ENCODE results near the gene MED25. TPM values are rescaled to one million over a fixed set of nuclear protein-coding genes. Genes with fewer than 3 reads are reported as not detected.

Gene MED25
- total RNA-seq, 1 donor from 2014 or later: 88.8 TPM

DNA sequence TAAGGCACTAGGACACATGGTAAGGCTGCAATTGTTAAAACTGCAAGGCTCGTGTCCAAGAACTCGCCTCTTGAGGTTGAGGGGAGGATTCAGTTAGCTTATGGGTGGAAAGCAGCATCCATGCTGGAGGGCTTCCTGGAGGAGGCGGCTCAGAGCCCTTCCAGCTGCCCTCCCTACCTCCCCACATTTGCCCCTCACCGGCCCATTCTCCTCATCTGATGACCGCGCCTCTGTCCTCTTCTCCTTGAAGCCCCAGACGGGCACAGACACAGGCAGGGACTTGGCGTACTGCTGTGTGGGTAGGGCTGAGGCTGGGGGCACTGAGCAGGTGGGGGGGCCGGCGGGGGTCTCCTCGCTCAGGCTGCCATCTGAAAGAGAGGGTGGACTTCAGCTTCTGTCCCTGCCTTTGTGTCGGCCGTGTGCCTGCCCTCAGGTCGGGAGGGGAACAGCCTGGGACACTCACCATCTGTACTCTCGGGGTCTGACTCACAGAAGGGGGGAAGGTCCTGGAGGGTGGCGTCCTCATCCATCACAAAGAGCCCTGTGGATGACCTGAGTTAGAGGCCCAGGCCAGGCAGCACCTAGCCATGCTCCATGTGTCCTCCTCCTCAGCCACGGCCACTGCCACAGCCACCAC lies 53.4 kb downstream of the MED25 start:
- DNase-seq: no peak
- H3K9me3 Mint-ChIP-seq: no peaks in the 10 kb centered on the region
- ChIA-PET POLR2A (interaction anchor here (0.6 kb wide), 1 partner anchor 402 kb away, joined by 3 read pairs; no protein-coding TSS in a partner anchor), CTCF (no interaction called here)
- ATAC-seq (ENCODE audit: low read depth): no peak
- intact Hi-C loops (cut with micrococcal nuclease): loop anchor here (10.0 kb wide), 2 partner anchors 757 to 877 kb away; partner anchors contain the start of genes C19orf73, GYS1, LIN7B and PPFIA3
- H3K27ac Mint-ChIP-seq: no peak overlapping the region
- H3K4me1 Mint-ChIP-seq: peaks cover 32% of the 10 kb centered on the region
- H3K4me3 Mint-ChIP-seq: no peak overlapping the region
- H3K27me3 Mint-ChIP-seq: no peaks in the 10 kb centered on the region
- TF ChIP-seq, protein P1, sequence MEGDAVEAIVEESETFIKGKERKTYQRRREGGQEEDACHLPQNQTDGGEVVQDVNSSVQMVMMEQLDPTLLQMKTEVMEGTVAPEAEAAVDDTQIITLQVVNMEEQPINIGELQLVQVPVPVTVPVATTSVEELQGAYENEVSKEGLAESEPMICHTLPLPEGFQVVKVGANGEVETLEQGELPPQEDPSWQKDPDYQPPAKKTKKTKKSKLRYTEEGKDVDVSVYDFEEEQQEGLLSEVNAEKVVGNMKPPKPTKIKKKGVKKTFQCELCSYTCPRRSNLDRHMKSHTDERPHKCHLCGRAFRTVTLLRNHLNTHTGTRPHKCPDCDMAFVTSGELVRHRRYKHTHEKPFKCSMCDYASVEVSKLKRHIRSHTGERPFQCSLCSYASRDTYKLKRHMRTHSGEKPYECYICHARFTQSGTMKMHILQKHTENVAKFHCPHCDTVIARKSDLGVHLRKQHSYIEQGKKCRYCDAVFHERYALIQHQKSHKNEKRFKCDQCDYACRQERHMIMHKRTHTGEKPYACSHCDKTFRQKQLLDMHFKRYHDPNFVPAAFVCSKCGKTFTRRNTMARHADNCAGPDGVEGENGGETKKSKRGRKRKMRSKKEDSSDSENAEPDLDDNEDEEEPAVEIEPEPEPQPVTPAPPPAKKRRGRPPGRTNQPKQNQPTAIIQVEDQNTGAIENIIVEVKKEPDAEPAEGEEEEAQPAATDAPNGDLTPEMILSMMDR (IDR thresholded peaks at IDR 0.05): no peak
- H3K36me3 Mint-ChIP-seq (ENCODE audit: low read depth): peaks cover 11% of the 10 kb centered on the region

DNA sequence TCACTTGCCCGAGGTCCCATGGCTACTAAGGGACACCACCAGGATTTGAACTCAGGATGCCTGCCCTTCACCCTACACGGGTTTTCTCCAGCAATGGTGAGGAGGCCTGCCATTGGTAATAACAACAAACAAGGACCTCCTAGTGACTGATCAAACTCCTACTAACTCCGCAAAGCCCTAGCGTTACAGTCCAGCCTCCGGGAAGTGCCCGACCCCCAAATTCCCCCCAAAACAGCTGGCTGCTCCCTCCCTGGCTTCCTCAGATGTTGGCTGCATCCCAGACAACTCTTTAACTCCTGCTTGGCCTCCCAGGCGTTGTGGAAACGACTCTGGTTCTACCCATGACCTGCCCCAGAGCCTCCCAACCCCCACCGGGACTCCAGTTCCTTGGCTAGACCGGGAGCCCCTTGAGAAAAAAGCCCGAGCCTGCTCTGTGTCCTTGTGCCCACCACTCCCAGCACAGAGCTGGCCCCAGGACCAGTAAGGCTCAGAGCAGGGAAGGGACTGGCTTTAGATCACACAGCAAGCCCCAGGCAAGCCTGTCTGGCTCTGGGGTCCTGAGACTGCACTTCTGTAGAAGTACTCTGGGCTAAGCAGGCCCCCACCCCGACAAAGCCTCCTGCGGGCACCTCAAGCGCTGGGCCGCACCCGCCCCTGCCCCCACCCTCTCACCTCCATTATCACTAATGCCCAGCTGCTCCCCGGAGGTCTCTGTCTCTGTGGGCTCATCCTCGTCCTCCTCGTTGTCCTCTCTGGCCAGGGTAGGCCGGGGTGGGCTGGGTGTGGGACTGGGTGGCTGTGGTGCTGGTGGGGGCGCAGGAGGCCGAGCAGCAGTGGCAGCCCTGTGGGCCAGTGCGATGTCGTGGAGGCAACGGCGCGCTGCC lies 54.4 kb downstream of the MED25 start:
- DNase-seq (no peak), ATAC-seq (ENCODE audit: low read depth) (no peak)
- intact Hi-C loops (cut with micrococcal nuclease): loop anchor here (10.0 kb wide), 2 partner anchors 758 to 878 kb away; partner anchors contain the start of genes C19orf73, GYS1, LIN7B and PPFIA3
- Mint-ChIP-seq H3K27me3 (no peaks in the 10 kb centered on the region), H3K4me1 (peaks cover 26% of the 10 kb centered on the region), H3K36me3 (ENCODE audit: low read depth) (peaks cover 8% of the 10 kb centered on the region), H3K9me3 (no peaks in the 10 kb centered on the region), H3K27ac (no peak overlapping the region), H3K4me3 (no peak overlapping the region)
- TF ChIP-seq, protein P1 (IDR thresholded peaks at IDR 0.05): no peak
- CTCF ChIA-PET: no interaction called here
- POLR2A ChIA-PET: no interaction called here

DNA sequence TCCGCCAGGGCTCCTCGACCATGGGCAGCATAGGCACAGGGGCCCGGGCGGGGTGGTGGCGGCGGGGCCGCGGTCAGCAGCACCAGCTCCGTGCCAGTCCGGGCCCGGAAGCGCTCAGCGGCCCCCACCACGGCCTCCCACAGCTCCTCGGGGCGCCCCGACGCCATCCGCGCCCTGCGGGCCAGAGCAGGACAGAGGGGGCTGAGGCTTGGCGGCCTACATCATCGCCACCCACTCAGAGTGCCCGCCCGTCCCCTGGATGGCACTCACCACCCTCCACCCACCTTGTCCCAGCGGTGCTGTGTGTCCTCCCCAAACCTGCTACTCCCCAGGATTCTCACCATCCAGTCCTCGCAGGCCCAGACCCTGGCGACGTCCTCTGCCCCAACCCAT lies 55.0 kb downstream of the MED25 start:
- CTCF ChIA-PET: no interaction called here
- Mint-ChIP-seq H3K27ac (no peak overlapping the region), H3K36me3 (ENCODE audit: low read depth) (peaks cover 8% of the 10 kb centered on the region), H3K9me3 (no peaks in the 10 kb centered on the region), H3K4me3 (no peak overlapping the region), H3K27me3 (no peaks in the 10 kb centered on the region), H3K4me1 (peaks cover 26% of the 10 kb centered on the region)
- ATAC-seq (ENCODE audit: low read depth) (no peak), DNase-seq (no peak)
- POLR2A ChIA-PET: no interaction called here
- TF ChIP-seq, protein P1 (IDR thresholded peaks at IDR 0.05): no peak
- intact Hi-C loops (cut with micrococcal nuclease): loop anchor here (10.0 kb wide), 2 partner anchors 758 to 878 kb away; partner anchors contain the start of genes C19orf73, GYS1, LIN7B and PPFIA3

DNA sequence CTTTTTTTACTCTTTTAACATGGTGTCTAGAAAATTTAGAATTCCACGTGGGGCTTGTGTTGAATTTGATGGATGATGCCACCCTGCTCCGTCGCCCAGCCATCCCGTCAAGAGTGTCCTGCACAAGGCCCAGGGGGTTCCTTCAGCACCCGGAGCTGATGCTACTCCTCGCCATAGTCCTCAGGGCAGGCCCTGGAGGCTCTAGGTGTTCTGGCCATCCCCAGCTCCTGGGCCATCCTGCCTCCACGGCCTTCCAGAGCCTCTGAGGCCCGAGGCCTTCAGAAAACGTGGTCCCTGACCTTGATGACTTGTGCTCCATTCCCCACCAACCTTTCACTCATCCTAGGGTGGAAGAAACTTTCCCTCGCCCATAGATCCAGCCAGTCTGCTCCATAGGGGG lies 55.7 kb downstream of the MED25 start:
- ChIA-PET CTCF (no interaction called here), POLR2A (interaction anchor here (0.6 to 4.5 kb wide), 2 partner anchors 56 to 533 kb away, joined by 6 to 73 read pairs; partner anchors contain the start of genes ATF5 and NUP62)
- Mint-ChIP-seq H3K9me3 (no peaks in the 10 kb centered on the region), H3K36me3 (ENCODE audit: low read depth) (peaks cover 12% of the 10 kb centered on the region), H3K4me3 (no peak overlapping the region), H3K27me3 (no peaks in the 10 kb centered on the region), H3K4me1 (peaks cover 33% of the 10 kb centered on the region), H3K27ac (no peak overlapping the region)
- ATAC-seq (ENCODE audit: low read depth) (no peak), DNase-seq (no peak)
- intact Hi-C loops (cut with micrococcal nuclease): loop anchor here (10.0 kb wide), 2 partner anchors 759 to 879 kb away; partner anchors contain the start of genes C19orf73, GYS1, LIN7B and PPFIA3
- TF ChIP-seq, protein P1 (IDR thresholded peaks at IDR 0.05): no peak

Measured in activated B cell treated with CpG ODN at 0.5 μM for 24 hours (primary cell).